Aorta (tissue), 5 donors: Measurements from ENCODE around the gene PIP5K1B. TPM values are rescaled to one million over a fixed set of nuclear protein-coding genes. Genes with fewer than 3 reads are reported as not detected.

Experiments used
- ATAC-seq: fragments of 200-7000 bp; cut with Tn5 transposase; one replicate; pipeline ENCODE4 v1.9.1; 2022; ENCODE audit warnings: moderate library complexity; ENCODE audit not compliant: low FRiP score
- DNase-seq, 2 donors: peaks; one replicate each; pipeline ENCODE4 v3.0.0-alpha.2; 2020
- H3K27ac ChIP-seq, 2 donors: one replicate each; pipeline ENCODE4 v1.5.1; 2013; ENCODE audit warnings: low read length in 2 of 2, mild to moderate bottlenecking in 2 of 2, moderate library complexity in 2 of 2, control low read depth in 1 of 2, inconsistent platforms in 1 of 2, low read depth in 1 of 2
- H3K27me3 ChIP-seq, 2 donors: one replicate each; pipeline ENCODE4 v1.6.1; 2013; ENCODE audit warnings: control low read depth in 1 of 2, low read length in 1 of 2, mild to moderate bottlenecking in 1 of 2, moderate library complexity in 1 of 2; ENCODE audit not compliant: insufficient read depth in 2 of 2, control insufficient read depth in 1 of 2
- H3K36me3 ChIP-seq, 2 donors: one replicate each; pipeline ENCODE4 v1.6.1; 2013; ENCODE audit warnings: control low read depth in 1 of 2, low read length in 1 of 2, mild to moderate bottlenecking in 1 of 2; ENCODE audit not compliant: insufficient read depth in 2 of 2, control insufficient read depth in 1 of 2
- H3K4me1 ChIP-seq, 2 donors: one replicate each; pipeline ENCODE4 v1.6.1; 2013; ENCODE audit warnings: low read length in 2 of 2, control low read depth in 1 of 2, mild to moderate bottlenecking in 1 of 2, moderate library complexity in 1 of 2; ENCODE audit not compliant: insufficient read depth in 2 of 2, control insufficient read depth in 1 of 2
- H3K4me3 ChIP-seq, 2 donors: one replicate each; pipeline ENCODE4 v1.5.1; 2013; ENCODE audit warnings: low read length in 2 of 2, control low read depth in 1 of 2, mild to moderate bottlenecking in 1 of 2
- H3K9me3 ChIP-seq: one replicate; pipeline ENCODE4 v1.6.1; 2013; ENCODE audit warnings: mild to moderate bottlenecking, low read length; ENCODE audit not compliant: control insufficient read depth
- WGBS, 2 donors: extraction: QIAGEN DNeasy Blood & Tissue Kit; methylation state at CpG; one replicate each; pipeline ENCODE4 v1.1.7; 2013; 5-methylcytosine and 5-hydroxymethylcytosine counted together
- intact Hi-C, 2 donors: fragments of 100-400 bp; cut with DNase I; formaldehyde crosslinking; loops; one replicate each; pipeline versions ENCODE4 v1.14.2 to v1.15.0; 2022
- polyA plus RNA-seq, 2 donors: library from polyadenylated mRNA; stranded (reverse); fragments of 200-250 nt; gene quantifications; one replicate each; pipeline ENCODE4 v1.2.3, GENCODE V29; 2013
- total RNA-seq, 2 donors: library from RNA; stranded (reverse); fragmentation: NEBNext Ultra II Directional; extraction: Animal tissue kit (Norgen Biotek cat#: 25700); gene quantifications; one replicate each; pipeline ENCODE4 v1.2.1, GENCODE V29; 2021
- donor health status: healthy with polysubstance abuse.
- donor health status: Bipolar disorder and iron deficiency.
- donor health status: DM: no; HTN: no; CAD: no.
- donor health status: DM: no; HTN: no; CAD: no.
- donor health status: DM: yes; HTN: yes; CAD: no.

Gene PIP5K1B
- total and polyA plus RNA-seq, 4 donors: 0.82 to 14.5 (median 8.5) TPM

DNA sequence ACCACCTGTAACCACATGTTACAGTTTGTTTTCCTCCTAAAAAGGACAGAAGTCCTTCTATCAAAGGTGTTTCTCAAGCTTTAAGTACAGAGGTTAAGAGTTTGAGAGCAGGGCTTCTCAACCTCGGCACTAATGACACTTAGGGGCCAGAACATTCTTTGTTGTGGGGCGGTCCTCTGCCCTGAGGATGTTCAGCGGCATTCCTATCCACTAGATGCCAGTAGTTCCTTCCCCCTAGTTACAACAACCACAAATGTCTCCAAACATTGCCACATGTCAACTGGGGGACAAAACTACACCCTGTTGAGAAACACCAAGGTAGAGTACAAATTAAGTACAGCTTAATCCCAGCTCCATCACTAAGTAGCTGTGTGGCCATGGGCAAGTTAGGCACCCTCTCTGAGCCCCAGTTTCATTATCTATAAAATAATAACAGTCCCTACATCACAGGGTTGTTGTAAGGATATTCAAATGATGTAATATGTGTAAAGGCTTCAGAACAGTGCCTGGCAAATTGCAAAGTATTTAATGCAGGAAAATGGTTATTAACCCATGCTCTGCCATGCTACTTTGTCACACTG lies 44.6 kb downstream of the PIP5K1B start:
- 70 to 73% methylated on average over 3 of the region's 3 CpGs for WGBS, 2 donors
- DNase-seq (no peak), ATAC-seq (no peak)
- Histone ChIP-seq H3K9me3 (no peaks in the 10 kb centered on the region), H3K36me3 (no peaks in the 10 kb centered on the region), H3K4me1 (peaks cover 0 to 7% of the 10 kb centered on the region in 2 donors), H3K27ac (no peak overlapping the region), H3K27me3 (no peaks in the 10 kb centered on the region), H3K4me3 (no peak overlapping the region)
- intact Hi-C loops: no loop called here

DNA sequence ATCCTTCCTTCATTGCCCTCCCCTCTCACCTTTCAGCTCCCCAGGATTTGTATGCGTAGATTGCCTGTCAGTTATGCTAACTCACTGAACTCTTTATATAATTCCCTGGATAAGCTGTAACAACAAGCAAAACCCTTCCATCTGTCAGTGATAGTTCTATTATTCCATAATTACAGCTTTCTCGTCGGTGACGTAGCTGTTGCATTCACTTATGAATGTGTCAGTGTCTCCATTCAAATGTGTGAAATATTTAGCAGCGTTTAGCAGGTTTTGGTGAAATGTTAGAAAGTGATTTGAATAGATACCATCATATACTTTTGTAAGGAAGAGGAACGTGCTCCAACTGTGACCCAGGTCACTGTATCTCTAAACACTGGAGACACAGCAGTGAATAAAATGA lies 45.2 kb downstream of the PIP5K1B start:
- DNase-seq (no peak), ATAC-seq (no peak)
- peak overlapping the region in 1 of 2 donors; percentile 20 for H3K4me3 ChIP-seq
- intact Hi-C loops: no loop called here
- no peaks in the 10 kb centered on the region for H3K9me3 ChIP-seq
- no peak overlapping the region for H3K27ac ChIP-seq
- H3K27me3 ChIP-seq: no peaks in the 10 kb centered on the region
- peaks cover 0 to 7% of the 10 kb centered on the region in 2 donors for H3K4me1 ChIP-seq
- 37 to 45% methylated on average over 6 of the region's 6 CpGs for WGBS, 2 donors
- no peaks in the 10 kb centered on the region for H3K36me3 ChIP-seq

DNA sequence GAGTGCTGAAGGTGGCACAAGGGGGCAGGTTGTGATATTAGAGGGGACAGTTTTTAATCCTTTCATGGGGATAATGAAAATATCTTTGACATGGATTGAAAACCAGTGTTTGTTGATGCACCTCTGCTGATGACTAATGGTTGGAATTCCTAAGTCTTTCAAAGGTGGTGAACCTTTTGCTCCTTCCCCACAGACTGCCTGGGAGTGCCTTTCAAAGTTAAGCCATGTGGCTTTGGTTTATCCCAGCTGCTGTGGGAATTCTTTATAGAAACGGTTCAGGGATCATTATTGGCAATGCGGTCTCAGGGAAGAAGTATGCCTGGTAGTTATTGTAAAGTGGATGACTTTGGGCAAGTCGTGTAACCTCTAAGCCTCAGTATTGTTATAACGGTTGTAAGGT lies 45.7 kb downstream of the PIP5K1B start:
- no peaks in the 10 kb centered on the region for H3K9me3 ChIP-seq
- H3K27me3 ChIP-seq: no peaks in the 10 kb centered on the region
- no peaks in the 10 kb centered on the region for H3K36me3 ChIP-seq
- no peak for DNase-seq
- H3K4me1 ChIP-seq: peaks cover 0 to 7% of the 10 kb centered on the region in 2 donors
- no peak overlapping the region for H3K27ac ChIP-seq
- no peak for ATAC-seq
- 39 to 59% methylated on average over 4 of the region's 4 CpGs for WGBS, 2 donors
- no peak overlapping the region for H3K4me3 ChIP-seq
- intact Hi-C loops: no loop called here

DNA sequence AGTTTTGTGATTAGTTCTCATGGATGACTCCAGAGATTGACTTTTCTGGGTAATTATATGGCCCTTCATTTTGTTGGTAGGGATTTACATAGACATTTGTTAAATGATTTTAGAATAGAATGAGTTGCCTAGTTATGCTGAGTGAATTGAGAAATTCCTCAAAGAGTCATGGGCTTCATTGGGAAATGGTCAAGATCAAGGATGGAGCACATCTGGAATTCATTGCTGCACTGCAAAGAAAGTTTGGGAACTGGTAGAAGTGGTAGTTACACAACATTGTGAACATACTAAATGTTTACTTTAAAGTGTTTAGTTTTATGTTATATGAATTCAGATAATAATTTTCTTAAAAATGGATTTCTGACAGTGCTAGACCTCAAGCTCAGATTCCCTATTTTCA lies 46.5 kb downstream of the PIP5K1B start:
- Histone ChIP-seq H3K27me3 (no peaks in the 10 kb centered on the region), H3K4me1 (peaks cover 0 to 7% of the 10 kb centered on the region in 2 donors), H3K27ac (no peak overlapping the region), H3K4me3 (no peak overlapping the region), H3K36me3 (no peaks in the 10 kb centered on the region), H3K9me3 (no peaks in the 10 kb centered on the region)
- ATAC-seq (no peak), DNase-seq (no peak)
- intact Hi-C loops: no loop called here

DNA sequence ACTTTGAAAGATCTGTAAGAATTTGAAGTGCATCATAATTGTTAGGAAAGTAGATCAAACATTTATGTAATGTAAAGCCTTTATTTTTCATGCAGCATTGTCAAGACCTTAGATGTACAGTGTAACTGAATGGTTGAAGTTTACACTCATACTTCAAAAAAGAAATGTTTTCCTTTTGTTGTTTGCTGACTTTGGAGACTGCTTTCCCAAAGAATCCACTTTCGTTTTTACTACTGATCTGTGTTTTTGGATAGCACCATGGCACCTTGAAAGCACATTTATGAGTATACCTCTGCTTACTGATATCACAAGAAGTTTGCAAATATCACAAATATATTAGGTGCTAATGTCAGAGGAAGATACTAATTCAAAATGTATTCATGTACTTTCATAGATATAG lies 50.0 kb downstream of the PIP5K1B start:
- Histone ChIP-seq H3K9me3 (no peaks in the 10 kb centered on the region), H3K27ac (no peak overlapping the region), H3K4me3 (no peak overlapping the region), H3K27me3 (no peaks in the 10 kb centered on the region), H3K36me3 (no peaks in the 10 kb centered on the region), H3K4me1 (peaks cover 0 to 4% of the 10 kb centered on the region in 2 donors)
- DNase-seq (no peak), ATAC-seq (no peak)
- intact Hi-C loops: no loop called here
- 18 to 35% methylated on average over 1 of the region's 1 CpG for WGBS, 2 donors

DNA sequence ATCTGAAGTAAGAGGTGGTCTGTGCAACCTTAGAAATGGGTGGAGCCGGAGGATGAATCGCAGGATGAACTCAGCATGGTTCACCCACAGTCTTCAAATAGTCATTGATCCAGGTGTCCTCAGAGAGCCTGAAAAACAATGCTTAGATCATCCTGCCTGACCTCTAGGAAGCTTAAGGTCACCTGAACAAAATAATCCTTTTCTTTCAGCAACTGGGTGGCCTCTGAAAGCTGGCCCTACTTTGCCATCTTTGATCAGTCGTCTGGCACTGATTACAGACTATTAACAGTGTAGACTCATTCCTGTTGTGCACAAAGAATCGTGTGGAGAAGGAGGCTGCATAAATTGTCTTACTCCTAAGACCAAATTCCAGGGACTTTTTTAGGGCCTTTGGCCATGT lies 50.7 kb downstream of the PIP5K1B start:
- Histone ChIP-seq H3K27ac (no peak overlapping the region), H3K4me3 (no peak overlapping the region), H3K36me3 (no peaks in the 10 kb centered on the region), H3K4me1 (peaks cover 3 to 5% of the 10 kb centered on the region in 2 donors), H3K27me3 (no peaks in the 10 kb centered on the region), H3K9me3 (no peaks in the 10 kb centered on the region)
- intact Hi-C loops: no loop called here
- 60 to 69% methylated on average over 4 of the region's 4 CpGs for WGBS, 2 donors
- ATAC-seq (no peak), DNase-seq (no peak)

DNA sequence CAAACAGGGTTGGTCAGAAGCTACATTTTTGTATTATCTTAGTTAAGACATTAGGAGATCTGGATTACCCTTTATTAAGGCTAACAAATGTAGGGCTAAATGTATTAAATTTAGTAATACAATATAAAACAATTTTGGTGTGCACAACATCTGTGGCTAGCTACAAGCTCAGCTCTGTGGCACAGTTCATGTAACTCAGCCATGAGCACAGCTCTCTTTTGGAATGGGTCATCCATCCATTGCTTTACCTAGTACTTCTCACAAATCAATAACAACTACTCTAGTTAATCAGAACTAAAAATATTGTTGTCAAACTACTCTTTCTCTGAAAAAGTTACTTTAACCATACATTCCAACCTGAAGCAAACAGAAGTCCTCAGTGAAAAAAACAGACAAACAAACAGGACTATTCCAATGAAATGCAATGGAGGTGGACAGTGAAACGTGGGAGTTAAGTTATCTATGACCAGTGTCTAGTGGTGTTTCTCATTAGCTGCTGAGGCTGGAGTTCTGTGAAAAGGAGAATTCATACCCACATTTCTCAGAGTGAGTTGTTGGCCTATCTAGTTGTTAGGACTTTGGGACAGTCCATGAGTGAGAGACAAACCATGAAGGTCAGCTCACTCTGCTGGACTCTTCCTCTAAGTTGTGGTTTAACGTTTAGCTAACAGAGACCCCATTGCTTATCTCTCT lies 55.1 kb downstream of the PIP5K1B start:
- intact Hi-C loops: no loop called here
- ATAC-seq: no peak
- peaks cover 3 to 4% of the 10 kb centered on the region in 2 donors for H3K4me1 ChIP-seq

DNA sequence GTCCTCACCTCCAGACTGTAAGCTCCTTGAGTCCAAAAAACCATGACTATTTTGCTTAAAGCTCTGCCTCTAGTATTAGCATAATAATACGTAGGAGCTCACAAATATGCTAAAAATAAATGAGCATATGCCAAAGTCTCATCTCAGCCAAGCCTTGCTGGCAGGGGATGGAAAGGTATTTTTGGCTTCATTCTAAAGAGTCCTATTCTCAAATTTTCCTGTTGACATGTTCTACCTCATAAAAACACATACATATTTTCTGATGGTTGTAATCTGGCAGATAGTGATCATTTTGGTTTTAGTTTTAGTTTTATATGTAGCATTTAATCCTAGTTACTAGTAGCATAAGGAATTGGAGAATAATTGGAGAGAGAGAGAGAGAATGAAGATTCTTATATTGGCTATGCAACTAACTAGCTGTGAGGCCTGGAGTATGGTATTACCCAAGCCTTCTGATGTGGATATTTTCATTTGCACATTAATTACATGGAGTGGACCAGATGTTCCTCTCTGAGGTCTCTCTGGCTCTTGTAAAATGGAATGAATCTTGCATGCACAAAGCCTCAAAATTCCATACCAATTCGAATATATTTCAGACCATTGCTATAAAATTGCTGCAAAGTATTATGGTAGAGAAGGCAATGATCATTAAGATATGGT lies 55.8 kb downstream of the PIP5K1B start:
- H3K27ac ChIP-seq: no peak overlapping the region
- no peak for DNase-seq
- H3K27me3 ChIP-seq: no peaks in the 10 kb centered on the region
- no peaks in the 10 kb centered on the region for H3K9me3 ChIP-seq
- H3K4me1 ChIP-seq: peaks cover 3 to 4% of the 10 kb centered on the region in 2 donors
- intact Hi-C loops: no loop called here
- 45 to 51% methylated on average over 2 of the region's 2 CpGs for WGBS, 2 donors
- H3K36me3 ChIP-seq: no peaks in the 10 kb centered on the region
- no peak overlapping the region for H3K4me3 ChIP-seq
- no peak for ATAC-seq

More for the DNA sequence above, 55.1 kb downstream of the PIP5K1B start:
- DNase-seq: no peak
- Histone ChIP-seq H3K36me3 (no peaks in the 10 kb centered on the region), H3K9me3 (no peaks in the 10 kb centered on the region), H3K4me3 (no peak overlapping the region), H3K27me3 (no peaks in the 10 kb centered on the region), H3K27ac (no peak overlapping the region)
- WGBS, 2 donors: 72 to 76% methylated on average over 2 of the region's 2 CpGs

DNA sequence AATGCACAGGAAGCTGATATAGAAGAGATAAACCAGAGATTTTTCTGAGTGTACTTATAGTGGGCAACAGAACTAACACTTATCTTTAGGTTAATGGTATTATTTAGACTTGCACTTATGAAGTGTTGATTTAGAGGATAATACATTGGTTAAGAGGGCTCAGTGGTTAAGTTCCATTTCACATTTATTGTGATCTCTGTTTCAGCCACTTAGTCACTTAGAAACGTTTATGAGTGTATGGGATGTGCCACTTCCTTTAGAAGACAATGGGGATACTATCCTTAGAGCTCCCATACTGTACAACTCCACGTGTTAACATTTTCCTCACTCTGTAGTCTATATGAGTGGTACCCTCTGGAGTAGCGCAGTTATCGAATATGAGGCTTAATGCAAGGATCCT lies 57.5 kb downstream of the PIP5K1B start:
- no peaks in the 10 kb centered on the region for H3K36me3 ChIP-seq
- intact Hi-C loops: no loop called here
- H3K4me1 ChIP-seq: peaks cover 3 to 4% of the 10 kb centered on the region in 2 donors
- H3K4me3 ChIP-seq: no peak overlapping the region
- DNase-seq (no peak), ATAC-seq (no peak)
- 77 to 78% methylated on average over 4 of the region's 4 CpGs for WGBS, 2 donors
- H3K27me3 ChIP-seq: no peaks in the 10 kb centered on the region
- no peak overlapping the region for H3K27ac ChIP-seq
- no peaks in the 10 kb centered on the region for H3K9me3 ChIP-seq
